Activated CD4-positive, alpha-beta T cell treated with anti-CD3 and anti-CD28 coated beads for 4 hours (primary cell): Measurements from ENCODE around the gene TBRG4.

Experiments used
- DNase-seq, 2 donors: peaks; one replicate each; pipeline ENCODE4 v3.0.0-alpha.2; 2020

The TBRG4 gene

GRCh38 chr7:45088146-45088701 lies 23.3 kb downstream of the TBRG4 start:
- no peak for DNase-seq

DNA sequence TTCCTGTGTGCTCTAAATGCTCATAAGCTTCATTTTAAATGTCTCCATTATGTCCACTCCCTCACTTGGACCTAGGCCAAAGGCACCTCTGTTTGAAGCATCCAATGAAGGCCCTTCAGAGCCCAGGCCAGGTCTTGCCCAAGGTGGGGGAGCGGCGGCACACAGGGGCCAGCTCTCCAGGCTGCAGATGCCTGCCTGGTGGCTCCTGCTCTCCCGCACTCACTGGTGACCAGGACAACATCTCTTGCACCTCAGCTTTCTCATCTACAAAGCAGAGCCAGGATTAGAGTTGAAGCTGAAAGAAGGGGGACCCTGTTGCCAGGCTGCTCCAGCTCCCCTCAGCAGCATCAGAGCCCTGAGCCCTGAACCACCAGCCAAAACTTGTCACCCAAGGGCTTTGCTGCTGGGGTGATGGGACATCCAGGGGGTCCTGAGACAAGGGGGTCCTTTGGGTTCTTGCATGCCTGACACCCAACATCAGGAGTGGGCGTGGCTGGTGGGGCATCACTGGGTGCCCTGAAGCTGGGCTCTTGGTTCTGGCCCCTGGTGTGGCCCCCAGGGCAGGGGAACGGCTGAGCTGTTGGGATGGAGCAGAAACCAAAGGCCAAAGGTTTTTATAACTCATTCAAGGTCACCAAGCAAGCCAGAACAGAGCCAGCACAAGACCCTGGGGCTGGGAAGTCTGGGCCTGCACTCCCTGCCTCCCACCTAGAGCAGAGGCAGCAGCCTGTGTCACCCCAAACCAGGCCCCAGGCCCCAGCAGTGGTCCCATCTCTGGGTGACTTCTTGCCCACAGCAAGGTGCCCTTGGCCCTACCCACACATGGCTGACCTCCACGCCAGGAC lies 24.0 kb downstream of the TBRG4 start:
- DNase-seq, result no peak

DNA sequence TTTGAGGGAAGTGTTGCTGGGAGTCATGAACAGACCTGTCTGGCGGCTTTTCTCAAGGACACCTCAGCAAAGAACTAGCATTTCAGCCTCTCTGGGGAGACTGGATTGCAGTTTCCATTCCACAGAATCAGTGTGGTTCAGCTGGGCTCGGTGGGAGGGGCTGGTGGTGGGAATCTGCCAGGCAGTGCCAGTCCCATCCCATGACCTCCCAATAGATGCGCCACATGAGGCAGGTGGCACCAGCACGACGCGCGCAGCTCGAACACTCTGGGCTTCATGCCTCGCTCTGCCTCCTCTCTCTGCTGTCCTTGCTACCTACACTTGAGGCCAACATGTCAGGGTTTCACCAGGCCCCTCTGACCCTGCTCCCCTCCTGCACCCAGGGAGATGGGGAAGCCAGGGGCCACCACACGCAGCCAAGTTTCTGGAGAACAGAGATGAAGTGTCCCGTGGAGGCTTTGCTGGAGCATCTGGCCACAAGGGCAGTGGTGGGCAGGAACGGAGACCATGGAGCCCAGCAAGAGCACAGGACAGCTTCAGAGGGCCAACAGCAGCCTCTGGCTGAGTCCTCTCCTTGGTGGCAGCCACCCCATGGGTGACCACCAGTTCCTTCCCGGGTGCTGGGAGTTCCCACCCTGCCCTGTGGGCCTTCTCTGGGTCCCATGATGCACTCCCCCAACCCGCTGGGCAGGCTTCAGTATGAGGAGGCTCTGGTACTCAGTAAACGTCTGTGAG lies 25.0 kb downstream of the TBRG4 start:
- no peak for DNase-seq

GRCh38 chr7:45085619-45086200 lies 25.8 kb downstream of the TBRG4 start:
- no peak for DNase-seq

DNA sequence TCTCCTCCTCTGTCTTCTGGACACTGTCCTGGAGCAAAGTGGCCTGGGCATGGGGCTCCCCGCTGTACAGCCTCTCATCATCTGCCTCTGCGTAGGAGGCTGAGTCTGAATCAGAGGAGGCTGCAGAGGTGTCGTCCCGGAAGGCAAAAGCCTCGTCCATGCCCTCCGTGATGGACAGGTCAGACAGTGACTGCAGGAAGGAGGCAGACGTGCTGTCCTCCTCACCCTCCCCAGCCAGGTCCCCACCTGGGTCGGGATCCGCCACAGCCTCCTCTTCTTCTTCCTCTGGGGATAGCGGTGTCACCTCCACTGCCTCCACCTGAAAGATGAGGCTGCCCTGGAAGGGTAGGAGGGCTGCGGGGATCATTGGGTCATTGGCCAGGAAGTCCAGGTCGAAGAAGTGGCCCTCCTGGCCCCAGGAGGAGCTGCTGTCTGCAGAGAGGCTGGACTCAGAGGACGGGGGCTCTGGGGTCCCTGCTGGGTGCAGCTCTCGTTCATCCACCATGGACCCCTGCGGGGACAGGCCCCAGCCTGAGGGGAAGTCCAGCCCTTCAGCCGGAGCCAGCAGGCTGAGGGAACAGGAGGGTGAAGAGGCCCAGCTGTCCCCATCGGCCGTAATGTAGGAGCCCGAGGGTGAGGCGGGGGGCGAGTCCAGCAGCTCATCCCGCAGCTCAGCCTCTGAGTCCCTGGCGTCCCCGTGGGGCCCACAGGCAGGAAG lies 26.4 kb downstream of the TBRG4 start:
- no peak for DNase-seq

DNA sequence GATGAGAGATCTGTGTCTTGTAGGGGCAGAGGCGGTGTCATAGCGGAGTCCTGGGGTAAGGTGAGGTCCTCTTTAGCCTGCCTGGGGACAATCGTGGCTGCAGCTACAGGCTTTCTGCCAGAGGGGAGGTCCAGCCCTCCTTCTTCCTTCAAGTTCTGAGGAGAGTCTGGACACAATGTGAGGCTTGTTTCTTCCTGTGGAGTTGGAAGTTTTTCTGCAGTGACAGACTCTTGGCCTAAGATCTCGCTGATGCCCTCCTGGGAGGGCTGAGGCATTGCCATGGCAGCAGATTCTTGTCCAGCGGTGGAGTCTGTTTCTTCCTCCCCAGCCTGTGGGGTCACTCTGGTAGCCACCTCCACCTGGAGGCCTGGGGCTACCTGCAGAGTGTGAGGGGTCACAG lies 27.2 kb downstream of the TBRG4 start:
- DNase-seq, result no peak

GRCh38 chr7:45082831-45083331 lies 28.6 kb downstream of the TBRG4 start:
- no peak for DNase-seq

DNA sequence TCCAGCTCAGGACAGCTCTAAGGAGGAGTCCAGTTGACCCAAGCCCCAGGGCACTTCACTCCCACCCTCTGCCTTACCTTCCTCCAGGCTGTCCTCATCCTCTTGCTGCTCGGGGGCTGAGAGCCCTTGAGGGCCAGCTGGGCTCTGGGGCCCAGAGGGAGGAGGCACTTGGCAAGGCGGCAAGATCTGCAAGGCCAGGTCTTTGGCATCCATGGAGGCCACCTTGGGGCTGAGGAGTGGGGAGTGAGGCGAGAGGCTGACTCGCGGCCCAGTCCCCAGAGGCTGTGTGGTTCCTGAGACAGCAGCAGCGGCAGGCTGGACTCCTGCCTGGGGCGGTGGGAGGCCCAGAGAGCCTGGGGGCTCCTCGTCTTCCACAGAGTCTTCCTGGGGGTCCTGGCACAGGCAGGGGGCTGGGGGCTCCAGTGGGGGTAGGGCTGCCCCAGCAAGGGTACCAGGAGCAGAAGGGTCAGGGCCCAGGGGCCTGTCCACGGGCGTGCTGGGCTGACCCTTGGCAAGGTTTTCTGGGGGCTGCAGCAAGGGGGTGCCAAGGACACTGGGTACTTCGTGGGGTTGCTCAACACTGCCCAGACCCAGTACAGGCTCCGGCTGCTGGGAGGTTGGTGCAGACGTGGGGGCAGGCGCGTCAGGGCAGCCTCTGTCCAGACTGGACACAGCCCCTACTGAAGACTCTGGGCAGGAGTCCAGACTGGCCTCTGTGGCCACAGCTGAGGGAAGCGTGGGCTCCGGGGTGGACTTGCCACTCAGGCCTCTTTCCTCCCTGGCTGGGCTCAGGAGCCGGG lies 29.3 kb downstream of the TBRG4 start:
- DNase-seq, result no peak

DNA sequence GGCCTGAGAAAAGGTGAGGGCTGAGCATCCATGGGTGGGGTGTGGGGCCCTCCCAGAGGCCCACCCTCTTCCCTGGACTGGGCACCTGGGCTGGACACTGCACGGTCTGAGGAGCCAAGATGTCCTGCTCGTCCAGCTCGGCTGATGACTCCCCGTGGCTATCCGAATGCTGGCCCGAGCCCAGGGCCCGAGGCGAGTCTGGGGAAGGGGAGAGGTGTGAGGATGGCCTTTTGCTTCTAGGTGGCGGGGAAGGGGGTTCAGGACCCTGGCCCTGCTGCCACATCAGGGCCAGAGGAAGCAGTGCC lies 29.9 kb downstream of the TBRG4 start:
- DNase-seq, result no peak

- no peak for DNase-seq
These were observed 30.4 kb downstream of the TBRG4 start for GRCh38 chr7:45080958-45081669.

DNA sequence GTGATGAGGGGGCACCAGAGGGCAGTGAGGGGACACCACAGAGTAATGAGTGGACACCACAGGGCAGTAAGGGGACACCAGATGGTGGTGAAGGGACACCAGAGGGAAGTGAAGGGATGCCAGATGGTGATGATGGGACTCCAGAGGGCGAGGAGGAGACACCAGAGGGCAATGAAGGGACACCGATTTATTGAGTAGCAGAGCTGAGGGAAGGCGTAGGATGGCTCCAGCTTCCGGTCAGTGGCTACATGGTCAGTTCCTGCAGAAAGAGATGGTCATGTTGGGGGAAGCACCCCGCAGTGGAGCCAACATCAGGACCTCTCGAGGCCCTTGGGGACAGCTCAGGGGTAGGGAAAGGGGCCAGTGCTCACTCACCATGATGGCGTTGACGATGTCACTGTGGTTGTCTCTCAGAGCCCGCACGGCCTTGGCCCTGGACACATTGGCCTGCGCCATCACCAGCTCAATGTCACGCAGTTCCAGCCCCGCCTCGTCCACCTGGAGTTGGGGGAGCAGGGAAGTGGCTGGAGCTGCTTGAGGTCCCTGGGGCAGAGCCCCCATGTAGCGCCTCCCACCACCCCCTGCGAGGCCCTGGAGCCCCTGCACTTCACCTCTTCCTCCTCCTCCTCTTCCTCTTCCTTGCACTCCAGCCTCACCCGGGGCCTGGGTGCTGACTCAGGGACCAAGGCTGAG lies 31.1 kb downstream of the TBRG4 start:
- DNase-seq, result no peak

- DNase-seq, result no peak
These were observed 33.3 kb downstream of the TBRG4 start for GRCh38 chr7:45078125-45078681.

DNA sequence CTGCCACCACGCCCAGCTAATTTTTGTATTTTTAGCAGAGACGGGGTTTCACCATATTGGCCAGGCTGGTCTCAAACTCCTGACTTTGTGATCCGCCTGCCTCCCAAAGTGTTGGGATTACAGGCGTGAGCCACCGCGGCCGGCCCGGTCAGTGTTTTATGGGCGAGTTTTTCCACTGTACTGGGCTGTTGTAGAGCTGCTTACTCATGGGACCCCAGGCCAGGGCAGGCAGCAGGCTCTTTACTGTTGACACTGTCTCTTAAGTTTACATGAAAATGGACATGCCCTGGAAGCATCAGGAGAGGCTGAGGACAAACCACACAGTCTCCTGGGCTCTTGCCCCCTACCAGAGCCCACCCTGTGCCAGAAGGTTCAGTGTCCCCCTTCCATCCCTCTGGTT lies 33.9 kb downstream of the TBRG4 start:
- no peak for DNase-seq

GRCh38 chr7:45076946-45077345 lies 34.6 kb downstream of the TBRG4 start:
- DNase-seq, result no peak

- DNase-seq, result no peak
These were observed 35.4 kb downstream of the TBRG4 start for GRCh38 chr7:45075871-45076796.

GRCh38 chr7:45075355-45075644 lies 36.2 kb downstream of the TBRG4 start:
- DNase-seq, result no peak

DNA sequence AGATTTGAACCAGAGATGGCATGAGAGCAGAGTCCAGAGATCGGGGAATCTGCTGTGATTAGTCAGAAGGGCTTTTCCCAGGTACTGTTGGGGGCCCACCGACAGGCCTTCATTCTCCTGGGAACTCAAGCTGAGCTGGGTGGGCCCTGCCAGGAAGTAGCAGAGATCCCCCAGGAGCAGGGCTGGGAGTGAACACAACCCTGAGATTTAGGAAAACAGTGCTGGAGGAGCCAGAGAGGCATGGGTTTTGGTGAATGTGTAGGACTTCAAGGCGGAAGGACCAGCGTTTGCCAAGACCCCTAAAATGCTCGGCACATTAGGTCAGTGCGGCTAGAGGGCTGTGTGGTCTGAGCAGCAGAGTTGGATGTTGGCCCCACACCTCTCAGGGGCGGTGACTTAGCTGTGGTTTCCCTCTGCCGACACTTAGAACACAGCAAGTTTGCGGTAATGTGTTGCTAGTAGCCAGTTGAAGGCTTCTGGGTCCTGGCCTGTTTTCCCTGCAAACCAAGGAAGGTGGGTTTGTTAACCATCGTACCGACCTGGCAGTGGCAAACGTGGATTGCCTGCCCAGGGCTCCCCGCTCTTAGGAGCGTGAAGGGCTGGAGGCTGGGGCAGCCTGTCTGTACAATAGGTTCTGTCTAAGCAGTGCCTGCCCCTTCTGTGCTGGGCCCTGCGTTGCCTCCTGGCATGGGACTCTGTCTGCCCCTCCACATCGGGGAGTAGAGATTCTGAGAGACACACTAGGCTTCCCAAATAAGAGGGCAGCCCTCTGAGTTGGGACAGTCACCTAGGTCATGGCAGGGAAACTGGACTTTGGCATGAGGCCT lies 36.8 kb downstream of the TBRG4 start:
- no peak for DNase-seq

DNA sequence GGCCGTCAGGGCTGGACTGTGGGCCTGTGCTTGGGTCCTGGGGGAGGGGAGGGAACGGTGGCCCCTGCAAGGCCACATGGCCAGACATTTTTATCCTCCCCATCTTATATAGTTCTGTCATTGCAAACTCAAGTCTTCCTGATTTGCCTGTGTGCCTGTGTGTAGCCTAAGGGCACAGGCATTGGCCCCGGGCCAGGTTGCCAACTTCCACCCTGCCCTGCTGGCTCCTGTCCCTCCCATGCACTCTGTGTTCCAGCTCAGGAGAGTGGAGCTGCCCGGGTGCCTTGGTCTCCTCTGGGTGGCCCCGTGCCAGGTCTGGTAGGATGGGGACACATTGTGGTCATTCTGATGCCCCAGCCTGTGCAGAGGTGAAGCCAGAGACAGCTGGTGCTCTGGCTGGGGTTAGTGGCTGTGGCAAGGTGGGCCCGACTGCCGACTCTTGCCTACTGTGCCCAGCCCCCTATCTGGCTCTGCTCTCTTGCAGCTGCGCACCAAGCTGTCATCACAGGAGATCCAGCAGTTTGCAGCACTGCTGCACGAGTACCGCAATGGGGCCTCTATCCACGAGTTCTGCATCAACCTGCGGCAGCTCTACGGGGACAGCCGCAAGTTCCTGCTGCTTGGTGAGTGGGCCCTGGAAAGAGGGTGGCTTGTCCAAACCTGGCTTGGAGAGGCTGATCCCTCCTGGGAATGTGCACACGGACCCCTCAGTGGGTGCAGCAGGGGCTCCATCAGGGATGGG lies 37.5 kb downstream of the TBRG4 start:
- DNase-seq, result no peak
